AG09319 (cell line): ENCODE data around the gene ACKR1.

ENCODE experiments used
- DNase-seq: peaks from one replicate; pipeline ENCODE4 v3.0.0-alpha.2; 2010; ENCODE audit warnings: low read depth; ENCODE audit errors: extremely low read depth
- CTCF ChIP-seq: IDR thresholded peaks from 2 replicates; pipeline ENCODE4 v1.5.1; 2011; ENCODE audit warnings: low read depth, mild to moderate bottlenecking, inconsistent platforms, low read length, moderate library complexity

The ACKR1 gene

GRCh38 chr1:159209061-159209460 is 4.4 kb downstream of the ACKR1 start:
- no peak for DNase-seq
- no peak for TF ChIP-seq CTCF

GRCh38 chr1:159211331-159212136 is 6.9 kb downstream of the ACKR1 start:
- TF ChIP-seq CTCF = peak; percentile 80
- no peak for DNase-seq

- no peak for DNase-seq
- no peak for TF ChIP-seq CTCF
Observed at GRCh38 chr1:159212596-159212995, 7.9 kb downstream of the ACKR1 start.

- TF ChIP-seq CTCF = peak; percentile 98
- DNase-seq = no peak
Observed at GRCh38 chr1:159214149-159214760, 9.6 kb downstream of the ACKR1 start.

- TF ChIP-seq CTCF = no peak
- no peak for DNase-seq
Observed at GRCh38 chr1:159218649-159219636, 14.3 kb downstream of the ACKR1 start.

GRCh38 chr1:159222075-159222865 is 17.6 kb downstream of the ACKR1 start:
- no peak for TF ChIP-seq CTCF
- DNase-seq = no peak
